HG02938 (cell line): ENCODE measurements around the gene C1QTNF9B.

Experiments used
- ATAC-seq: cut with Tn5 transposase; IDR thresholded peaks from one replicate; pipeline ENCODE4 v1.9.1; 2021; ENCODE audit warnings: mild to moderate bottlenecking, moderate library complexity; ENCODE audit not compliant: unreplicated experiment

The C1QTNF9B gene

GRCh38 chr13:23861310-23861709, 36.0 kb downstream of the C1QTNF9B start:
- no peak for ATAC-seq

- ATAC-seq = no peak
Measured at GRCh38 chr13:23859904-23860303, 37.4 kb downstream of the C1QTNF9B start.

GRCh38 chr13:23859455-23859854, 37.8 kb downstream of the C1QTNF9B start:
- no peak for ATAC-seq

GRCh38 chr13:23858546-23858945, 38.8 kb downstream of the C1QTNF9B start:
- no peak for ATAC-seq

DNA sequence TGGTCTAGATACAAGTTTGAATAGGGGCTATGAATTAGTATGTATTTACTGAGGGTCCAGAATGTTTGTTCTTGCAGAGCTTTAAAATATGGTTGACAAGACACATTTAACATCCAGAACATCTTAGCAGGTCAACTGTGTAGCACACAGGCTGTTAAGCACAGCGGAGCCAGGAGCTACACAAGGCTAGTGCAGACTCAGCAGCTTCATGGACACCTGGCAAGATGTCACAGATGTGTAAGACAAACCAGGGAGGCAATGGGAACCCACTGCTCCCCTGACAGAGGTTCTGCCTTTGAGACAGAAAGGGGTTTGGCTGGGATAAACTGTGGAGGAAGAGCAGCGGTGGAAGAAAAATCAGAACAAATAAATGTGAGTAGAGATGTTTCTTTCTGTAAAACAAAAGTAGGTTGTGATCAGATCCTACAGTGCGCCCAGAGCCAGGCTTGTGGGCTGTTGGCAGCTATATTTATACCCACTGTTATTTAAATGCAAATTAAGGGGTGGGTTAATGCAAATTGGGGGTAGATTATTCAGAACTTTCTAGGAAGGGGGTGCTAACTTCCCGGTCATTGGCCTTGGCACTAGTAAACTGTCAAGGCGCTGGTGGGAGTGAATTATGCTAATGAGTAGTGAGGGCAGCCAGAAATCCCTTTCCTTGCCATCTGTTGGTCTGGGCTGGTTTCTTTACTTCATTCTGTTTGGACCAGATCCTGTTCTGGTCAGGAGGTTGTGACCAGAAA, 41.1 kb downstream of the C1QTNF9B start:
- no peak for ATAC-seq

- no peak for ATAC-seq
Measured at GRCh38 chr13:23855360-23855759, 41.9 kb downstream of the C1QTNF9B start.

GRCh38 chr13:23852351-23852750, 45.0 kb downstream of the C1QTNF9B start:
- peak; percentile 62 for ATAC-seq

GRCh38 chr13:23851106-23851505, 46.2 kb downstream of the C1QTNF9B start:
- ATAC-seq = no peak

DNA sequence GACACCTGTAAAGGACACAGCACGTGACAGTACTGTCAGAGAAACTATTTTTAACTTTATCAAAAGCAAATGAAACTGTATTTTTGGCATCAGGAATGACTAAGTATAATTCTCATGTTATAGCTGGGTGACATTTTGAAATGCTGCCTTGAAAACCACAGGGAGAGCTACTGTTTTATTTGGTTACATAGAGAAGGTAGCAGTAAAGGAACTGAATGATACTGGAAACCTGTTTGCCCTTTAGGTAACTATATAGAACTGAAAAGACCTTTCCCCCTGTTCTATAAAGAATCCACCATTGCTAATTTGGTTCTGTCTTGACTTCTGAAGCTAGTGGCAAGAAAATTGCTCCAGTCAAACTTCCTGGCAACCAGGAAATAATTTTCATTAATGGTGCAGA, 47.2 kb downstream of the C1QTNF9B start:
- ATAC-seq = no peak

GRCh38 chr13:23849670-23850069, 47.6 kb downstream of the C1QTNF9B start:
- no peak for ATAC-seq

DNA sequence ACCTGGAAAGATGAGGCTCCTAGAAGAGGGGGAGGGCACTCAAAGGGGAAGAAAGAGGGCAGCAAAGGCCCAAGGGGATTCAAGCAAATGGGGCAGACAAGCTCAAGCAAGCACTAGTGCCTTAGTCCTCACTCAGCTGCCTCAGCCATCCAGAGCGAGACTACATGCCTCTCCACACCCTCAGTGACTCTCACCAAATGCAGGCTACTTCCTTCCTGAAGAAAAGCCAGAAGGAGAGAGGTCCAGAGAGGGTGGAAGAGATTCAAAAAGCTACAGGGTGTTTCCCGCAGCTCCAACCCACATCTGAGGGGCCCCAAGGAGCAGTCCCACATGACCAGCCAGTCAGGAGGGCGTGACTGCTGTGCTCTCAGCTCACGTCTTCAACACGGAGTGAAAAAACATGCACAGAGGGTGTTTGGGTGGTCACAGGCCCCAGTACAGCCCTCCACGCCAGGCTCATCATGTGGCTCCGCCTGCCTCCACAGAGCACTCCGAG, 48.6 kb downstream of the C1QTNF9B start:
- no peak for ATAC-seq

DNA sequence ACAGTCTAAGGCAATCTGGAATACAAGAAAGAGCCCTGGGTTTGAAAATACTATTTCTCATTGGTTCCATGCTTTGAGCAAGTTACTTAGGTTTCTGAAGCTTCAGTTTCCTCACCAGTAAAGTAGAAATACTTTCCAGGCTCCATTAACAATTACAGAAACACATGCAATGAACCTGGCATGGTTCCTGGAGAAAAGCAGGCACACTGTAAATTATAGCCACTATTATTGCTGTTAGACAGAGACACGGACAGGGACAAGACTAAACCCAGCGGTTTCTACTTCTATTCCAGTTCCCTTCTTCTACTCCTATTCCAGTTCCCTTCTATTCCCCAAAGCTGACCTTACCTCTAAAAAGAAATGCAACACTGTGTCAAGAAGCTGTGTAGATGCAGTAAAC, 49.3 kb downstream of the C1QTNF9B start:
- ATAC-seq = no peak

GRCh38 chr13:23847497-23847896, 49.8 kb downstream of the C1QTNF9B start:
- ATAC-seq = no peak

- ATAC-seq = no peak
Measured at GRCh38 chr13:23845105-23845725, 52.1 kb downstream of the C1QTNF9B start.

GRCh38 chr13:23844132-23844531, 53.2 kb downstream of the C1QTNF9B start:
- ATAC-seq = no peak

GRCh38 chr13:23843436-23843835, 53.9 kb downstream of the C1QTNF9B start:
- no peak for ATAC-seq

DNA sequence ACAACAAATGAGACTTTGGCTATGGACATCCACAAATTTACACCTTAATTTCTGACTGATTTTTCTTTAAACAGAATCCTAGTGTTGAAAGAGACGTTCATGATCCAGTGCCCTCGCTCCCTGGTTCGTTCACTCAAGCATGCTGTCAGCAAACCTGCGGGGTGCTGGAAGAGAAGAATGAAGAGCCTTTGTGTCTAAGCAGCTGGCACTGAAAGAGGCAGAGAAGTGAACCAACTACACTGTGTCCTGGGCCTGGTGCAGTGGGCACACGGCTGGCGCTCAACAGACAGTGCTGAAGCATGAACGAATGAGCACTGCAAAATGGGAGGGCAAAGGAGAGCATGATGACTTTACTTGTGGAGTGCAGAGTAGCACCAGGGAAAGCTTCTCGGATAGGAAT, 54.9 kb downstream of the C1QTNF9B start:
- no peak for ATAC-seq
